ENCODE results near the gene CHPT1. TPM values are rescaled to one million over a fixed set of nuclear protein-coding genes. Genes with fewer than 3 reads are reported as not detected.

CHPT1 gene
- total and polyA plus RNA-seq, 2 donors (not counting 3 experiments of a cell fraction or from before 2014, with no cell fraction given) = 12.1 to 19.3 TPM

DNA sequence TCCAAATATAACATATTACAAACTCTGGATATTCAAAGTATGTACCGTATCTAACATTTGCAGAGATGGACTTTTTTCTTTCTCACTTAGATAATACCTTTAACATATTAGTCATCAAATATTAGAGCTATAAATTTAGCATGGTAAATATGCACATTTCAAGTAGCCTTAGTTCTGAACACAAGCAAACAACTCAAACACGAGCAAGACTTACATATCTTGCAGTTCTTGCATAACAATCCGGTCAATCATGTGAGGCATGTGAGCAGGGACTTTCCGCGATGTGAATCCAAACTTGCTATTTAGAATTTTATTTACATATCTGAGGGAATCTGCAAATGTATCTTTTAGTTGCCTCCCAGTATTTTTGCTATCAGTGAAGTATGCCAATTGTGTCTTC, 63.9 kb downstream of the CHPT1 start:
- intact Hi-C loops (cut with micrococcal nuclease) = no loop called here
- TF ChIP-seq, protein P1, sequence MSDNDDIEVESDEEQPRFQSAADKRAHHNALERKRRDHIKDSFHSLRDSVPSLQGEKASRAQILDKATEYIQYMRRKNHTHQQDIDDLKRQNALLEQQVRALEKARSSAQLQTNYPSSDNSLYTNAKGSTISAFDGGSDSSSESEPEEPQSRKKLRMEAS (IDR thresholded peaks at IDR 0.05; ENCODE audit: insufficient read depth, insufficient read length) = no peak
- TF ChIP-seq POLR2AphosphoS5 (IDR thresholded peaks at IDR 0.05; ENCODE audit: insufficient read depth, low read depth, low read length) (no peak), POLR2A (IDR thresholded peaks at IDR 0.05; ENCODE audit: low read depth, low read length) (no peak), FOS (IDR thresholded peaks at IDR 0.05; ENCODE audit: borderline replicate concordance, insufficient read depth, low read length) (no peak)
- TF ChIP-seq, protein P2, sequence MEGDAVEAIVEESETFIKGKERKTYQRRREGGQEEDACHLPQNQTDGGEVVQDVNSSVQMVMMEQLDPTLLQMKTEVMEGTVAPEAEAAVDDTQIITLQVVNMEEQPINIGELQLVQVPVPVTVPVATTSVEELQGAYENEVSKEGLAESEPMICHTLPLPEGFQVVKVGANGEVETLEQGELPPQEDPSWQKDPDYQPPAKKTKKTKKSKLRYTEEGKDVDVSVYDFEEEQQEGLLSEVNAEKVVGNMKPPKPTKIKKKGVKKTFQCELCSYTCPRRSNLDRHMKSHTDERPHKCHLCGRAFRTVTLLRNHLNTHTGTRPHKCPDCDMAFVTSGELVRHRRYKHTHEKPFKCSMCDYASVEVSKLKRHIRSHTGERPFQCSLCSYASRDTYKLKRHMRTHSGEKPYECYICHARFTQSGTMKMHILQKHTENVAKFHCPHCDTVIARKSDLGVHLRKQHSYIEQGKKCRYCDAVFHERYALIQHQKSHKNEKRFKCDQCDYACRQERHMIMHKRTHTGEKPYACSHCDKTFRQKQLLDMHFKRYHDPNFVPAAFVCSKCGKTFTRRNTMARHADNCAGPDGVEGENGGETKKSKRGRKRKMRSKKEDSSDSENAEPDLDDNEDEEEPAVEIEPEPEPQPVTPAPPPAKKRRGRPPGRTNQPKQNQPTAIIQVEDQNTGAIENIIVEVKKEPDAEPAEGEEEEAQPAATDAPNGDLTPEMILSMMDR (IDR thresholded peaks at IDR 0.05; ENCODE audit: extremely low read depth in 1 of 2, insufficient read depth in 1 of 2, low read depth in 1 of 2, low read length in 2 of 2) = no peak
- Histone ChIP-seq H3K27me3 (ENCODE audit: control insufficient read depth in 2 of 2, insufficient read depth in 2 of 2, low read length in 2 of 2) (no peaks in the 10 kb centered on the region), H3K4me2 (ENCODE audit: insufficient read depth, low read length) (no peak overlapping the region), H3K27ac (ENCODE audit: insufficient read depth, low read depth, low read length) (no peak overlapping the region), H4K20me1 (replicated peaks; ENCODE audit: control insufficient read depth, extremely low read depth, insufficient read depth, low read length) (no peaks in the 10 kb centered on the region), H3K9me1 (replicated peaks; ENCODE audit: control insufficient read depth, extremely low read depth, insufficient read depth, low read length) (no peaks in the 10 kb centered on the region), H3K9me3 (replicated peaks; ENCODE audit: control insufficient read depth, insufficient read depth, low read length) (no peaks in the 10 kb centered on the region), H3K4me1 (ENCODE audit: control insufficient read depth, extremely low read depth, insufficient read depth, low read length) (no peaks in the 10 kb centered on the region), H3K4me3 (replicated peaks in 1 of 3; ENCODE audit: insufficient read depth in 1 of 3, low read depth in 1 of 3, low read length in 3 of 3) (no peak overlapping the region), H2AFZ (ENCODE audit: low read depth, low read length) (no peak overlapping the region), H3K9ac (replicated peaks; ENCODE audit: extremely low read depth, insufficient read depth, low read length) (no peak overlapping the region), H3K79me2 (ENCODE audit: control insufficient read depth, insufficient read depth, low read length) (no peaks in the 10 kb centered on the region), H3K36me3 (ENCODE audit: control insufficient read depth in 2 of 2, extremely low read depth in 1 of 2, insufficient read depth in 2 of 2, low read length in 2 of 2) (peaks cover 0 to 3% of the 10 kb centered on the region in 2 experiments)
- ChIA-PET CTCF (interaction anchor here (0.9 to 3.9 kb wide), 5 partner anchors 10 to 347 kb away, joined by 3 to 33 read pairs (median 3); no protein-coding TSS in a partner anchor), POLR2A (no interaction called here)
- no TSS peak for BruUV-seq (replicated peaks)
- DNase-seq (ENCODE audit: low read depth, low spot score) (no peak), FAIRE-seq (no peak)
- dilution Hi-C loops (cut with MboI; ENCODE audit: extremely low pct_ligation_motif_present, low sequenced_read_pairs) = no loop called here

DNA sequence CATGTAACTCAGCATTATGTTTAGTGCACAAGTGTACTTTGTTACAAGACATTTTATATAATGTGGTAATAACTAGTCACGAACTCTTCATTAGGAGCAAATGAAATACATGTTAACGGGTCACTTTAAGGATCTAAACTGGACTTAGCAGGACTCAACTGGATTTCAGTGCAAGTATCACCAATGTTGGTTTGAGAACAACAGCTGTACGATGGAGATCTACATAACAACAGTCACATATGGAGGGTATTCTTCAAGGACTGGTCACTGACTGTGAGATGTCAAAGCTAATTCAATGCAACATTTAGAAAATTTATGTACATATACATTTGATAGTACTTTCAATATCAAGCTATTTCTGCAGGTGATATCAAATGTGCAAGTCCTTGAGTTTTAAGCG, 64.3 kb downstream of the CHPT1 start:
- FAIRE-seq (no peak), DNase-seq (ENCODE audit: low read depth, low spot score) (no peak)
- ChIA-PET POLR2A (no interaction called here), CTCF (interaction anchor here (1.0 to 3.9 kb wide), 3 partner anchors 10 to 78 kb away, joined by 3 to 33 read pairs (median 3); no protein-coding TSS in a partner anchor)
- Histone ChIP-seq H3K79me2 (ENCODE audit: control insufficient read depth, insufficient read depth, low read length) (no peaks in the 10 kb centered on the region), H3K4me3 (replicated peaks in 1 of 3; ENCODE audit: insufficient read depth in 1 of 3, low read depth in 1 of 3, low read length in 3 of 3) (no peak overlapping the region), H3K4me2 (ENCODE audit: insufficient read depth, low read length) (no peak overlapping the region), H3K36me3 (ENCODE audit: control insufficient read depth in 2 of 2, extremely low read depth in 1 of 2, insufficient read depth in 2 of 2, low read length in 2 of 2) (peaks cover 0 to 3% of the 10 kb centered on the region in 2 experiments), H3K9ac (replicated peaks; ENCODE audit: extremely low read depth, insufficient read depth, low read length) (no peak overlapping the region), H3K27me3 (ENCODE audit: control insufficient read depth in 2 of 2, insufficient read depth in 2 of 2, low read length in 2 of 2) (no peaks in the 10 kb centered on the region), H3K4me1 (ENCODE audit: control insufficient read depth, extremely low read depth, insufficient read depth, low read length) (no peaks in the 10 kb centered on the region), H3K27ac (ENCODE audit: insufficient read depth, low read depth, low read length) (no peak overlapping the region), H2AFZ (ENCODE audit: low read depth, low read length) (no peak overlapping the region), H3K9me1 (replicated peaks; ENCODE audit: control insufficient read depth, extremely low read depth, insufficient read depth, low read length) (no peaks in the 10 kb centered on the region), H3K9me3 (replicated peaks; ENCODE audit: control insufficient read depth, insufficient read depth, low read length) (no peaks in the 10 kb centered on the region), H4K20me1 (replicated peaks; ENCODE audit: control insufficient read depth, extremely low read depth, insufficient read depth, low read length) (no peaks in the 10 kb centered on the region)
- intact Hi-C loops (cut with micrococcal nuclease) = no loop called here
- no peak for TF ChIP-seq FOS (IDR thresholded peaks at IDR 0.05; ENCODE audit: borderline replicate concordance, insufficient read depth, low read length)
- TF ChIP-seq, protein P1 (IDR thresholded peaks at IDR 0.05; ENCODE audit: insufficient read depth, insufficient read length) = no peak
- TF ChIP-seq POLR2A (IDR thresholded peaks at IDR 0.05; ENCODE audit: low read depth, low read length) = no peak
- no peak for TF ChIP-seq EZH2 (IDR thresholded peaks at IDR 0.05; ENCODE audit: borderline replicate concordance, low read depth, low read length, severe bottlenecking)
- no peak for TF ChIP-seq GATA2 (IDR thresholded peaks at IDR 0.05; ENCODE audit: insufficient read depth, insufficient read length, low read depth, low read length)
- no peak for TF ChIP-seq JUN (IDR thresholded peaks at IDR 0.05; ENCODE audit: borderline replicate concordance, insufficient read depth, insufficient read length, low read depth)
- TF ChIP-seq, protein P2 (IDR thresholded peaks at IDR 0.05; ENCODE audit: extremely low read depth in 1 of 2, insufficient read depth in 1 of 2, low read depth in 1 of 2, low read length in 2 of 2) = no peak
- TF ChIP-seq MYC (IDR thresholded peaks at IDR 0.05; ENCODE audit: low read depth, low read length) = no peak
- TF ChIP-seq POLR2AphosphoS5 (IDR thresholded peaks at IDR 0.05; ENCODE audit: insufficient read depth, low read depth, low read length) = no peak
- BruUV-seq (replicated peaks) = no TSS peak
- dilution Hi-C loops (cut with MboI; ENCODE audit: extremely low pct_ligation_motif_present, low sequenced_read_pairs) = no loop called here

Data from endothelial cell of umbilical vein (primary cell).